ENCODE results near the gene HDAC11.

DNA sequence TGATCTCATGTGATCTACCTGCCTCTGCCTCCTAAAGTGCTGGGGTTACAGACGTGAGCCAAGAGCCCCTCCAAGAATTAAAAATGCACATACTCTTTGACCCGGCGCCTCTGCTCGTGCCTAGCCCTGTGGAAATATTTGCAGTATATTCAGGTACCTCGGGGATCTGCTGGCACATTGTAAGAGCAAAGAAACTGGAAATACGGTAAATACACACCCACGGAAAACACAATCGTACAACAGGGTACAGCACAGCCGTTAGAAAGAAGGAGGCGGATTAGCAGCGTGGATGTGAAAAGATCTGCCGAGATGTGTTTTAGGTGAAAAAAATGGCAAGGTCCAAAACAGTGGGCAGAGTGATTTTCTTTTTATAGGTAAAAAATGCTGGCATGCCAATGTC lies 6.1 kb upstream of the HDAC11 start:
- TF ChIP-seq, protein P1, sequence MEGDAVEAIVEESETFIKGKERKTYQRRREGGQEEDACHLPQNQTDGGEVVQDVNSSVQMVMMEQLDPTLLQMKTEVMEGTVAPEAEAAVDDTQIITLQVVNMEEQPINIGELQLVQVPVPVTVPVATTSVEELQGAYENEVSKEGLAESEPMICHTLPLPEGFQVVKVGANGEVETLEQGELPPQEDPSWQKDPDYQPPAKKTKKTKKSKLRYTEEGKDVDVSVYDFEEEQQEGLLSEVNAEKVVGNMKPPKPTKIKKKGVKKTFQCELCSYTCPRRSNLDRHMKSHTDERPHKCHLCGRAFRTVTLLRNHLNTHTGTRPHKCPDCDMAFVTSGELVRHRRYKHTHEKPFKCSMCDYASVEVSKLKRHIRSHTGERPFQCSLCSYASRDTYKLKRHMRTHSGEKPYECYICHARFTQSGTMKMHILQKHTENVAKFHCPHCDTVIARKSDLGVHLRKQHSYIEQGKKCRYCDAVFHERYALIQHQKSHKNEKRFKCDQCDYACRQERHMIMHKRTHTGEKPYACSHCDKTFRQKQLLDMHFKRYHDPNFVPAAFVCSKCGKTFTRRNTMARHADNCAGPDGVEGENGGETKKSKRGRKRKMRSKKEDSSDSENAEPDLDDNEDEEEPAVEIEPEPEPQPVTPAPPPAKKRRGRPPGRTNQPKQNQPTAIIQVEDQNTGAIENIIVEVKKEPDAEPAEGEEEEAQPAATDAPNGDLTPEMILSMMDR (IDR thresholded peaks at IDR 0.05; ENCODE audit: insufficient read depth, low read length): no peak
- TF ChIP-seq POLR2AphosphoS5 (IDR thresholded peaks at IDR 0.05; ENCODE audit: low read depth): no peak

Data from HL-60 (cell line).